Measurements from ENCODE around the gene SYNE1. TPM values are rescaled to one million over a fixed set of nuclear protein-coding genes. Genes with fewer than 3 reads are reported as not detected.

The SYNE1 gene
- total RNA-seq, 4 donors from 2014 or later: 120 to 163 (median 137) TPM

DNA sequence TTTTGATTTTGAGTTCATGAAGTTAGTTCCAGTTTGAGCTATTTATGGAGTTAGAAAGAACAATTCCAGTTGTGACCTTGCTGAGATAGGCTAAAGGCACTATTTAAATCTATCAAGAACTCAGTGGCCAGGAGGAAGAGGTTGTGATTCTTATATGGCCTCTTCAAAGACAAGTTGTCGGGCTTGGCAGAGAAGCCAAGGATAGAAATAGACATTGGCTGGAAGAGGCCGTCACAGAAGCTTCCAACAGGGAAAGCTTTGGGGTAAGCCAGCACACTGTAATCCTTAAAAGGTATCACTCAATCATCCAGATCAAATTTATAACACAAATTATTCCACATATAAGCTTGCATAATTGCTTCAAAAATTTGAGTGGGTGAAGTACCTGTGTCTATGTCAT lies 286.1 kb downstream of the SYNE1 start:
- H3K27ac ChIP-seq: no peak overlapping the region
- peaks cover 0 to 3% (median 0%) of the 10 kb centered on the region in 4 donors for H3K4me1 ChIP-seq
- peaks cover 0 to 88% (median 0%) of the 10 kb centered on the region in 3 donors for H3K36me3 ChIP-seq
- WGBS, 2 donors: 86 to 91% methylated on average over 2 of the region's 2 CpGs
- H3K4me3 ChIP-seq: no peak overlapping the region
- TF ChIP-seq, protein P1, sequence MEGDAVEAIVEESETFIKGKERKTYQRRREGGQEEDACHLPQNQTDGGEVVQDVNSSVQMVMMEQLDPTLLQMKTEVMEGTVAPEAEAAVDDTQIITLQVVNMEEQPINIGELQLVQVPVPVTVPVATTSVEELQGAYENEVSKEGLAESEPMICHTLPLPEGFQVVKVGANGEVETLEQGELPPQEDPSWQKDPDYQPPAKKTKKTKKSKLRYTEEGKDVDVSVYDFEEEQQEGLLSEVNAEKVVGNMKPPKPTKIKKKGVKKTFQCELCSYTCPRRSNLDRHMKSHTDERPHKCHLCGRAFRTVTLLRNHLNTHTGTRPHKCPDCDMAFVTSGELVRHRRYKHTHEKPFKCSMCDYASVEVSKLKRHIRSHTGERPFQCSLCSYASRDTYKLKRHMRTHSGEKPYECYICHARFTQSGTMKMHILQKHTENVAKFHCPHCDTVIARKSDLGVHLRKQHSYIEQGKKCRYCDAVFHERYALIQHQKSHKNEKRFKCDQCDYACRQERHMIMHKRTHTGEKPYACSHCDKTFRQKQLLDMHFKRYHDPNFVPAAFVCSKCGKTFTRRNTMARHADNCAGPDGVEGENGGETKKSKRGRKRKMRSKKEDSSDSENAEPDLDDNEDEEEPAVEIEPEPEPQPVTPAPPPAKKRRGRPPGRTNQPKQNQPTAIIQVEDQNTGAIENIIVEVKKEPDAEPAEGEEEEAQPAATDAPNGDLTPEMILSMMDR (IDR thresholded peaks at IDR 0.05): no peak
- TF ChIP-seq EP300 (IDR thresholded peaks at IDR 0.05): no peak
- no peak for TF ChIP-seq POLR2A (IDR thresholded peaks at IDR 0.05)
- no peaks in the 10 kb centered on the region for H3K27me3 ChIP-seq
- DNase-seq (ENCODE audit: low spot score in 2 of 2): no peak
- no peaks in the 10 kb centered on the region for H3K9me3 ChIP-seq

DNA sequence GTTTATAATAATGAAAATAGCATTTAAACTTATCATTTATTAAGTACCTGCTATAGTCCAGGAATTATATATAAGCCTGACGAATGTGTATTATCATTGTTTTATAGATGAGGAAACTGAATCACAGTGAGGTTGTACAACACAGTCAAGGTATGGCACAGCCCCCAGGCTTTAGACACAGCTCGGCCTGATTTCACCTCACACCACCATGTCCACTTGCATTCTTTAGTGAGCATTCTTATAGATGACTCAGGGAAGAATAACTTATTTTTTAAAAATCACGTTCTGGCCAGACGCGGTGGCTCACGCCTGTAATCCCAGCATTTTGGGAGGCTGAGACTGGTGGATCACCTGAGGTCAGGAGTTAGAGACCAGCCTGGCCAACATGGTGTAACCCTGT lies 289.0 kb downstream of the SYNE1 start:
- TF ChIP-seq EP300 (IDR thresholded peaks at IDR 0.05): no peak
- no peak overlapping the region for H3K4me3 ChIP-seq
- H3K36me3 ChIP-seq: peaks cover 0 to 94% (median 0%) of the 10 kb centered on the region in 3 donors
- H3K9me3 ChIP-seq: no peaks in the 10 kb centered on the region
- no peaks in the 10 kb centered on the region for H3K27me3 ChIP-seq
- WGBS, 2 donors: 97 to 98% methylated on average over 6 of the region's 6 CpGs
- no peak overlapping the region for H3K27ac ChIP-seq
- no peak for DNase-seq (ENCODE audit: low spot score in 2 of 2)
- no peaks in the 10 kb centered on the region for H3K4me1 ChIP-seq

DNA sequence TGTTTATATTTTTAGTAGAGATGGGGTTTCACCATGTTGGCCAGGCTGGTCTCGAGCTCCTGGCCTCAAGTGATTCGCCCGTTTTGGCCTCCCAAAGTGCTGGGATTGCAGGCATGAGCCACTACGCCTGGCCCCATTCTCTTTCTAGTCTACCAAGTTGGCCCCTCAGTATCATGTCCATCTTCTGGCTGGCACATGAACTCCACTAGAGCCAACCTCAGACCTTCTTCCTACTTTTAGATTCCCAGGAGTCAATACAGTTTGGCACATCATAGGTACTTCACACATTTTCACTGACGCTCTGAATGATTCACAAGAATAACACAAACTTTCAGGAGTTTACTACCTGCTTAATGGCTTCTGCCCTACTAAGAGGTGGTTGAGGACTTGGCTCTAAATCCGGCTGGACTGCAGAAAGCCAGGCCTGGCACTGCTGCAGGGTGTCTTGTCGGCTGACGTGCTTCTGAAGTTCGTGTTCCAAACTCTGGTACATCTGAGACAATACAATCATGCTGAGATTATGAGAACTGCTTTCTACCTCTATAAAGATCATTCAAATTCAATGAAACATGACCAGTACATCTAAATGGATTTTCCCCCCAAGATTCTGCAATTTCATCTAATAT lies 293.3 kb downstream of the SYNE1 start:
- Histone ChIP-seq H3K27me3 (no peaks in the 10 kb centered on the region), H3K4me1 (no peaks in the 10 kb centered on the region), H3K4me3 (no peak overlapping the region), H3K27ac (no peak overlapping the region), H3K36me3 (peaks cover 0 to 87% (median 0%) of the 10 kb centered on the region in 3 donors), H3K9me3 (no peaks in the 10 kb centered on the region)
- no peak for DNase-seq (ENCODE audit: low spot score in 2 of 2)
- TF ChIP-seq EP300 (IDR thresholded peaks at IDR 0.05): no peak
- TF ChIP-seq POLR2A (IDR thresholded peaks at IDR 0.05): no peak
- TF ChIP-seq, protein P1 (IDR thresholded peaks at IDR 0.05): no peak
- WGBS, 2 donors: 90 to 97% methylated on average over 9 of the region's 9 CpGs

DNA sequence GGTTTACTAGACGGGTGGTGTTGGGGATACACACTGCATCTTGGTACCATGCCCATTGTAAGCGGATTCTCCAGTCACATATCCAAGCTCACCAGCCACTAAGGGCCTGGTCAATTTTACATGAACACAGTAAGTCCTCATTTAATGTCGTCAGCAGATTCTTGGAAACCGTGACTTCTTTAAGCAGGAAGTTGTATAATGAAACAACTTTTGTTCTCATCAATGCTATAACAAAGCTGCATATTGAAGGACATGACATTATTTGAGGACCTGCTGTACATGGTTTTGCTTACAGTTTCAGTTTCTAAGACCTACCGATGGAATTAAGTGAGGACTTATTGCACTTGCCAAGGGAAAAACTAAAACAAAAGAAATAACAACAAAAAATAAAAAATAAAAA lies 295.6 kb downstream of the SYNE1 start:
- Histone ChIP-seq H3K4me1 (no peaks in the 10 kb centered on the region), H3K36me3 (peaks cover 0 to 84% (median 0%) of the 10 kb centered on the region in 3 donors), H3K4me3 (no peak overlapping the region), H3K9me3 (no peaks in the 10 kb centered on the region), H3K27me3 (no peaks in the 10 kb centered on the region), H3K27ac (no peak overlapping the region)
- TF ChIP-seq EP300 (IDR thresholded peaks at IDR 0.05) (no peak), POLR2A (IDR thresholded peaks at IDR 0.05) (no peak)
- TF ChIP-seq, protein P1 (IDR thresholded peaks at IDR 0.05): no peak
- 57 to 66% methylated on average over 5 of the region's 5 CpGs for WGBS, 2 donors
- no peak for DNase-seq (ENCODE audit: low spot score in 2 of 2)

DNA sequence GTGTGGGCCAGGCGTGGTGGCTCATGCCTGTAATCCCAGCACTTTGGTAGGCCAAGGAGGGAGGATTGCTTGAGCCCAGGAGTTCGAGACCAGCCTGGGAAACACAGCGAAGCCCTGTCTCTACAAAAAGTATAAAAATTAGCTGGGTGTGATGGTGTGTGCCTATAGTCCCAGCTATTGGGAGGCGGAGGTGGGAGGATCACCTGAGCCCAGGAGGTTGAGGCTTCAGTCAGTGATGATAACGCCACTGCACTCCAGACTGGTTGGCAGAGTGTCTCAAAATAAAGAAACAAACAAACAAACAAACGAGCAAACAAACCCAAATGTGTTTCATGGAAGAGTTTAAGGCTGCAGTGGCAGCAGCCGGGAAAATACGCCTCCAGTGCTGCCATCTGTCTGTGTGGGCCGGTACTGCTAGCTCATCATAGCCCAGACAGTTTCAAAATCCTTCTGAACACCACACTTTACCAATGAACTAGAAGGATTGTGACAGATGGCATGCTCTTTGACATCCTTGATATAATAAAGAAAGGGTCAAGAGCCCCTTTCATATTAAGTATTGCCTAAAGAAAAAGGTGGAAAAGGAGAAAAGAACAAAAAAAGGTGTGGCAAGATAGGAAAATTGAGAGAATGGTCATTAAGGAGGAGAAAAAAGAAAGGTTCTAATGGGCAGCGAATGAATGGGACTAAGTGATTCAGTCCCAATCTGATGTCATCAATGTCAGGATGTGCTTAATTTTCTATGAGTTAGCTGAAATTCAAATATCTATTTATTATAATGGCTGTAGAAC lies 298.6 kb downstream of the SYNE1 start:
- no peak overlapping the region for H3K27ac ChIP-seq
- H3K36me3 ChIP-seq: peaks cover 0 to 85% (median 0%) of the 10 kb centered on the region in 3 donors
- H3K9me3 ChIP-seq: no peaks in the 10 kb centered on the region
- TF ChIP-seq EP300 (IDR thresholded peaks at IDR 0.05): no peak
- TF ChIP-seq, protein P1 (IDR thresholded peaks at IDR 0.05): peak; percentile 62 to 91 (median 84)
- H3K4me3 ChIP-seq: no peak overlapping the region
- no peaks in the 10 kb centered on the region for H3K4me1 ChIP-seq
- 55% methylated on average over 10 of the region's 10 CpGs for WGBS, 2 donors
- H3K27me3 ChIP-seq: no peaks in the 10 kb centered on the region
- peak; percentile 53 to 77 for DNase-seq (ENCODE audit: low spot score in 2 of 2)
